Cortex of kidney (tissue), 1 donor: Measurements from ENCODE around the gene UGP2.

Source experiments
- DNase-seq: peaks from one replicate; lab custom pipeline; 2025; lab: John Stamatoyannopoulos, UW

Gene UGP2

DNA sequence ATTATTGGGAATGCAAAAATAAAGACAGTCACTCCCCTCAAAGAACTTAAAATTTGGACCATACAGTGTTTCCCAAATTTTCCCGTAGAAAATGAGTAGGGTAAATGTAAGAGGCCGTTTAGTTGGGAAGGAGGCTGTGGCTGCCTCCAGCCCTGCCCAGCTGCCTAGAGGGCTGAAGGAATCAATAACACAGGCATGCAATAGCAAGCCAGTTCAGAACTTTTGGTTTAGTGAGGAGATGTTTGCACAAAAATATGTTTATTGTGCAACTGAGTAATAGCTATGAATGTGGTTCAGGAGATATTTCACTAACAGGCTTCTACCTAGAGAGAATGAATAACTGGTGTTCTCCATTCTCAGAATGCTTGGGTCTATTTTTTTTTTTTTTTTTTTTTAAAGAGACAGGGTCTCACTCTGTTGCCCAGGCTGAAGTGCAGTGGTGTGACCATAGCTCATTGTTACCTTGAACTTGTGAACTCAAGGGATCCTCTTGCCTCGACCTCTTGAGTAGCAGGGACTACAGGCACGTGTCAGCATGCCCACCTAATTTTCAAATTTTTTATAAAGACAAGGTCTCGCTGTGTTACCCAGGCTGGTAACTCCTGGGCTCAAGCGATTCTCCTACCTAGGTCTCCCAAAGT is 23.6 kb downstream of the UGP2 start:
- DNase-seq: no peak

DNA sequence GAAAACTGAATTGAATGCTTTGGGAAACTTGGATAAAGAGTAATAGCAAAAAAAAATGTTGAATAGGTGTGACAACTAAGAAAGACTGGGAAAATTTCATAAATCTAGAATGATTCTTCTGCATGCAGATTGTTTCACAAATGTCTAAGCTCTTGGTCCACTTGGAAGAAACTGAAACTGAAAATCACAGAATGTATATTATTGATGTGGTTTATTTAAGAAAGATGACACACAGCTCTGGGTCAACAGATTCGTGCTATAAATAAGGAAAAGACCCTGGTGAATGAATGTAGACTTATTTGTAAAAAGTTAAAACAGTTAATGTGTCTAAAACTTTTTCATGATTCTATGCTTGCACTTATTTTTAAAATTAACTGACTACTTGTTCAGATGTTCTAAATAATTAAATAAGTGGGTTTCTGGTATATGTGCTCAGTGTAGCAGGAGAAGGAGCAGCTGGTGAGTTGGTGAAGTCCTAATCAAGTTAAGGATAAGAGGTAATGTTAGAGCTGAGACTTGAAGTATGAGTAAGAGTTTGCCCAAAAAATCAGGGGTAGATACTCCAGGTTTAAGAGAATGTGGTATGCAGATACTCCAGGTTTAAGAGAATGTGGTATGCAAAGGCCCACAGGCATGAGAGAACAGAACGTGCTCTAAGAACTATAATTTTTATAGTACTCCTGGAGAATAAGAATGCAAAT is 24.5 kb downstream of the UGP2 start:
- no peak for DNase-seq

- DNase-seq: no peak
Observed at GRCh38 chr2:63870679-63871078, 29.0 kb downstream of the UGP2 start.

DNA sequence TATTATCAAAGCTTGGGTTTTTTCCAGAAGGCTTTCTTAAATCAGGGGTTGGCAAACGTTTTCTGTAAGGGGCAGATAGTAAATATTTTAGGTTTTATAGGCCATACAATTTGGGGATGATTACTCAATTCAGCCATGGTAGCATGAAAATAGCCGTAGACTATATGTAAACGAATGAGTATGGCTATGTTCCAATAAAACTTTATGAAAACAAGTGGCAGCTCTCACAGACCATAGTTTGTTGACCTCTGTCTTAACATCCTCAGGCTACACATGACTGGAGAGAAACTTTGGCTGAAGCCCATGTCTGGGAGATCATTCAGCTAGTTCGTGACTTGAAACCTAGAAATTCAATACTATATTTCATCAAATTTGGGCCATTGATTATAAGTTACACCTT is 30.2 kb downstream of the UGP2 start:
- DNase-seq: no peak

- no peak for DNase-seq
Observed at GRCh38 chr2:63872571-63873328, 31.1 kb downstream of the UGP2 start.

- DNase-seq: no peak
Observed at GRCh38 chr2:63874204-63875130, 32.8 kb downstream of the UGP2 start.

DNA sequence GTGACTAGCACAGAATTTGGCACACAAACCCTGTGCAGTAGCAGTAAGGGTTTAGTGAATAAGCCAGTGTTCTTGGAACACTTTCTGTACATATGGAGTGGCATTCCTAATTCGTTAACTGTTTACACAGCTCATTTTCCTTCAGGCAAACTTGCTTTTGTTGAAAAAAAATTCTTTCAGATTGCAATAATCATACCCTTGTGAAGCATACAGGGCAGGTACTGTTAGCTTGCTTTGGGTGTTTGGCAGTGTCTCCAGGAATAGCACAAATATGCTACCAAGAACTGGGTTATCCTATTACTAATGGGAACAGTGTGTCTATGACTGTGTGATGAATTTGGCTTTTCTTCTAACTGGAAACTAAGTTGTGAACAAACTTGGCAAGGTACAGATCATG is 33.4 kb downstream of the UGP2 start:
- DNase-seq: no peak

- no peak for DNase-seq
Observed at GRCh38 chr2:63875559-63876245, 34.0 kb downstream of the UGP2 start.

DNA sequence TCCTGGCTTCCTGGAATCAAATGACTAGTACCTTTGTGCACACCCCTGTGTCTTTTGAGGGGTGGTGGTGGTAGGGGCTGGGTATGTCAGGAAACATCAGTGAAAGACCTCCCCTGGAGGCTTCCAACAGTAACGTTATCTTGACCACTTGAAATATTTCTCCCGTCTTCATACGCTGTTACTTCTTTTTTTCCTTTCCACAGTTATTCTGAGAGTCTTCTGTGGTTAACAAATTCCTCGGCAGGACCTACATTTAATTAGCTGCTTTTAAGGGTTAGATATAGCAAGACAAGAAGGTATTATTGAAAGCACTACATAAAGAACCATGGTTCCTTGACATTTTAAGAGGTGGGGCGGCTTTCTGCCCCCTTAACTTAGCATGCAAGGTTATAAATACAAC is 34.6 kb downstream of the UGP2 start:
- no peak for DNase-seq

DNA sequence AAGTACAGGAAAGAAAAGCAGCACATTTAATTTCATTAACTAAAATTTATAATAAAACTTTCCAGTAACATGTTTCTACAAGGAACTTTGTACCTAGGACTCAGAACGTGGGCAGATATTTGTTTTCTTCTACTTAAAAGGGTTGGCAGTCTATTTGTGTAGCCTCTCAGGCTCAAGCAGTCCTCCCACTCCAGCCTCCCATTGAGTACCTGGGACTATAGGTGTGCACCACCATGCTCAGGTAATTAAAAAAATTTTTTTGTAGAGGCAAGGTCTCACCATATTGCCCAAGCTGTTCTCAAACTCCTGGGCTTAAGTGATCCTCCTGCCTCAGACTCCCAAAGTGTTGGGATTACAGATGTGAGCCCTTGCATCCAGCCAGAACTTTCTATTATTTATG is 36.8 kb downstream of the UGP2 start:
- no peak for DNase-seq

GRCh38 chr2:63879876-63880433 is 38.3 kb downstream of the UGP2 start:
- DNase-seq: no peak

GRCh38 chr2:63880625-63881024 is 38.9 kb downstream of the UGP2 start:
- no peak for DNase-seq

DNA sequence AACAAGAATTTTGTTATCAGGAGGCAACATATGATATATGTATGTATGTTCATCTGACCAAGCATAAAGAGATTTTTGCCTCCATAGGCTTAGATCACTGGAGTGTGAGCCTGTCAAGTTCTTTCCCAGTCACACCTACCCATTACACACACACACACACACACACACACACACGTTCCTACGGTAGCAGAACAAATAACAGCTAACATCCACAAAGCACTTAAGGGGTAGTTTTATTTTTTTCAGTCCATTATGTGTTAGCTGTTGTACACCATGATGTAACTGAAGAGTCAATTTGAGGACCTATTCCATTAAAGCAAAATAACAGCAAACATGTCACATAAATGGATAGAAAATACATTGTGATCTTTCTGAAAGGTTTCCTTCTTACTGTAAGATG is 39.5 kb downstream of the UGP2 start:
- no peak for DNase-seq

GRCh38 chr2:63882395-63883105 is 40.9 kb downstream of the UGP2 start:
- DNase-seq: no peak

- no peak for DNase-seq
Observed at GRCh38 chr2:63886445-63886844, 44.7 kb downstream of the UGP2 start.

DNA sequence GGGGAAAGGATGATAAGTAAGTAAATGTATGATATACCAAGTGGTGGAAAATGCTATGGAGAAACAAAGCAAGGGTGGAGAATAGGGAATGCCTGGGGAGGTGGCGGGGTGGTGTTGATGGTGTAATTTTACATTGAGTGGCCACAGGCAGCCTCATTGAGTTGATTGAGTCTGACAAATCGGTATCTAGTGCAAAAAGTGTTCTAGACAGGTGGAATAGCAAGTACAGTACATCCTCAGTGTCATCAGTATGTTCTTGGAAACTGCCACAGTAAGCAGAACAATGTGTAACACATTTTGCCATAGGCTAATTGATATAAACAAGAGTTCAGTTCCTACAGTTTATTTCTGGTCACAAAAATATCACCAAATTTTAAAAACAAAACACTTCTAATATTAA is 46.4 kb downstream of the UGP2 start:
- DNase-seq: no peak

GRCh38 chr2:63888490-63889402 is 47.0 kb downstream of the UGP2 start:
- DNase-seq: no peak

DNA sequence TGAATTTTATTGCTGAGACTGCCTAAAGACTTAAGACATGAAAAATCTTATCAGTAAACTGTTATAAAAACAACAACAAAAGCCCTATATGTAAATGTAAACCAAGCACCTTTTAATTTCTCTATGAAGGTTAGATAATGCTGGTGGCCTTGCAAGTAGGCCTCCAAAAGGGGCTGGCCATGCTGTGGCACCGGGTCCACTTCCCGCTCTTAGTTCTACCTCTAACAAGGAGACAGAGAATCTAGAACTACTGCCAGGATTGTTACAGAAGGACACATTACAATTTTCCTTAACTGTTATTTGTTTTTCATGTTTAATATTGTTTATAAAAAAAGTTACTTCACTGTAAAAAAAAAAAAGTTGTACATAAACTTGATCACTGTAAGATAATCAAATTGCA is 49.0 kb downstream of the UGP2 start:
- DNase-seq: no peak

DNA sequence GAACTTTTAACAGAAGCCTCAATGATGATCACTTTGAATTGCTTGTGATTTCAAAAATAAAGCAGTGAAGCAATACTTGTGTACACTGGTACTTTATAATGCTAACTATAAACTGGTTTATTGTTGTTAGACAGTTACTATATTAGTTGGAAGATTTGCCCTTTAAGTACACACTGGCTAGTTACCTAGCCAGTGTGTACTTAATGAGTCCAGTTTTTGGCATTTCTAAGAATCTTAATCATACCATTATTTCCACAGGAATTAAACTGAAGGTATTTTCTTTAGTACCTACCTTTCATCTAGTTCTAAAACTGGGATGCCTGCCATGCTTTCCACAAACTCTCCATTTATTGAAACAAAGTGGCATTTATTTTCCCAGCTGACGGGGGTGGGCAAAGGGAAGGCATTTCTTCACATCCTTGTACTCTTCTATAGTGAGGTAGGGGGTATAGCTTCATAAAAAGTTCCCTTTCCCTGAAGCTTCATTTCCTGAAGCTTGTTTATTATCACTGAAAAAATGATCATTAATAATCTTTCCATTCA is 49.9 kb downstream of the UGP2 start:
- DNase-seq: no peak
